Measurements from ENCODE around the gene SLC7A9. TPM values are rescaled to one million over a fixed set of nuclear protein-coding genes. Genes with fewer than 3 reads are reported as not detected.

Gene SLC7A9
- total and polyA plus RNA-seq, 2 donors (not counting 1 experiment from before 2014, with no cell fraction given): 0.17 TPM; not detected in 1

DNA sequence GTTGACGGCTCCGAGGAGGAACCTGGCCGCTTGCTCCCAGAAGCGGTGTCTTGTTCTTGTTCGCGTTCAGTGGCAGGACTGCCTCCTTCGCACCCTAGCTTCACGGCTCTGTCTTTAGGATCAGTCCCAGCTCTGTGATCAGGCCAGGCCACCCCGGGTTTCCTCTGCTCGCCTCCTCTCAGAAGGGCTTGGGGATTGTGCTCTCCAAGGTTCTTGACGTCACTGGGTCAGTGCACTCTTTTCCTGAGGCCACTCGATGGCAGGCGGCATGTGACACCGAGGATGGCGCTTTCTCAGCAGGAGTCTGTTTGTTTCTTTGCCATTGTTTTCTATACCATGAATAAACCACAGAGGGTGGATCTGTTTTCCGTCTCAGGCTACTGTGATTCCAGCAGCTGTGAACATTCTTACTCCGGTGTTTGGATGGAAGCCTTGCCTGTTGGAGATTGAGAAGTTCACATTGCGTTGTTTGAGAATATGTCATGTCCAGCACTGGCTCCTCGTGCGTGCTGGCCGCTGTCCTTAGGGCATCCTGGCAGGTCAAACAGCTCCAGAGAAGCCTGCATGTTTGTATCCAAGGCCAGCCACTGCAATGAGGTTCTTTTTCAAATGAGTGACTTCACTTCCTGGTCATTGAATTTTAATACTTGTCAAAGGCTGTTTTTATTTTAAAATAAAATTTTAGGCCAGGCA, 44.5 kb downstream of the SLC7A9 start:
- TF ChIP-seq, protein P1, sequence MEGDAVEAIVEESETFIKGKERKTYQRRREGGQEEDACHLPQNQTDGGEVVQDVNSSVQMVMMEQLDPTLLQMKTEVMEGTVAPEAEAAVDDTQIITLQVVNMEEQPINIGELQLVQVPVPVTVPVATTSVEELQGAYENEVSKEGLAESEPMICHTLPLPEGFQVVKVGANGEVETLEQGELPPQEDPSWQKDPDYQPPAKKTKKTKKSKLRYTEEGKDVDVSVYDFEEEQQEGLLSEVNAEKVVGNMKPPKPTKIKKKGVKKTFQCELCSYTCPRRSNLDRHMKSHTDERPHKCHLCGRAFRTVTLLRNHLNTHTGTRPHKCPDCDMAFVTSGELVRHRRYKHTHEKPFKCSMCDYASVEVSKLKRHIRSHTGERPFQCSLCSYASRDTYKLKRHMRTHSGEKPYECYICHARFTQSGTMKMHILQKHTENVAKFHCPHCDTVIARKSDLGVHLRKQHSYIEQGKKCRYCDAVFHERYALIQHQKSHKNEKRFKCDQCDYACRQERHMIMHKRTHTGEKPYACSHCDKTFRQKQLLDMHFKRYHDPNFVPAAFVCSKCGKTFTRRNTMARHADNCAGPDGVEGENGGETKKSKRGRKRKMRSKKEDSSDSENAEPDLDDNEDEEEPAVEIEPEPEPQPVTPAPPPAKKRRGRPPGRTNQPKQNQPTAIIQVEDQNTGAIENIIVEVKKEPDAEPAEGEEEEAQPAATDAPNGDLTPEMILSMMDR (conservative IDR thresholded peaks at IDR 0.05 in 1 of 2, IDR thresholded peaks at IDR 0.05 in 1 of 2; ENCODE audit: low read depth in 1 of 2, low read length in 2 of 2): no peak
- TF ChIP-seq EZH2 (IDR thresholded peaks at IDR 0.05; ENCODE audit: low read length, missing control alignments): no peak

DNA sequence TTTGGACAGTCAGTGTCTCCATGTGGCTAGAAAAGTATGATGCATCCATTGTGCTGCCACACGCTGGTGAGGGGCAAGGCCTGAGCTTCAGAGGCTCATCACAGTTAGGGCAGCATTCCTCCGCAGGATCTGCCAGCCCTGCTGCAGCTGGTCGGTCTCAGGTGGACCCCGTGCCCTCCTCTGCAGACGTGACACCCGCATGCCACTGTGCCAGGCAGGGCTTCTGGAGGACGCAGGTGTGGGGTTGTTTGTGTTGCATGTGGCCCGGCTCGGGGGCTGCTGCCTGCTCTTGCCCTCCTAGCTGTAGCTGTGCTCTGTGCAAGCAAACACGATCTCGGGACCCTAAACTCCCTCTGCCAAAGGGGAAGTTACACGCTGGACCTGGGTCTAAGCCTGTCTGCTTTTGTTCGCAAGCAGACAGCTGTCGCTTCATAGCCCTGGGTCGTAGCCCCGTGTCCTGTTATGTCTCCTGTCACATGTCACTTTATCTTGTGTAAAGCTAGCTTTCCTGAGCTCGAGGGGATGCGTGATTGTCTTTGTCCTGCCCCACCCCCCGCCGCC, 45.3 kb downstream of the SLC7A9 start:
- Histone ChIP-seq H3K27ac (ENCODE audit: insufficient read depth, low read length) (no peak overlapping the region), H3K4me1 (ENCODE audit: control insufficient read depth, extremely low read depth, insufficient read depth, low read length) (no peaks in the 10 kb centered on the region), H3K27me3 (ENCODE audit: control insufficient read depth, insufficient read depth, low read length) (peaks cover 3% of the 10 kb centered on the region), H3K4me3 (replicated peaks in 1 of 4; ENCODE audit: control extremely low read depth in 1 of 4, insufficient read depth in 1 of 4, low read depth in 3 of 4, low read length in 4 of 4) (no peak overlapping the region), H2AFZ (ENCODE audit: low read length) (no peak overlapping the region), H3K79me2 (ENCODE audit: control insufficient read depth, insufficient read depth, low read length) (no peaks in the 10 kb centered on the region), H3K9ac (ENCODE audit: insufficient read depth, low read length) (no peak overlapping the region), H4K20me1 (ENCODE audit: control insufficient read depth, extremely low read depth, insufficient read depth, low read length) (no peaks in the 10 kb centered on the region), H3K4me2 (ENCODE audit: extremely low read depth, insufficient read depth, low read length) (no peak overlapping the region), H3K36me3 (ENCODE audit: control insufficient read depth, insufficient read depth, low read length) (no peaks in the 10 kb centered on the region), H3K9me3 (ENCODE audit: control insufficient read depth, insufficient read depth, low read depth, low read length) (no peaks in the 10 kb centered on the region)
- TF ChIP-seq, protein P1 (conservative IDR thresholded peaks at IDR 0.05 in 1 of 2, IDR thresholded peaks at IDR 0.05 in 1 of 2; ENCODE audit: low read depth in 1 of 2, low read length in 2 of 2): no peak
- no peak for TF ChIP-seq EZH2 (IDR thresholded peaks at IDR 0.05; ENCODE audit: low read length, missing control alignments)
- DNase-seq (ENCODE audit: low read depth in 2 of 2): no peak

More for the DNA sequence above, 44.5 kb downstream of the SLC7A9 start:
- no peak overlapping the region for H2AFZ ChIP-seq (ENCODE audit: low read length)
- peaks cover 3% of the 10 kb centered on the region for H3K27me3 ChIP-seq (ENCODE audit: control insufficient read depth, insufficient read depth, low read length)
- no peak overlapping the region for H3K4me2 ChIP-seq (ENCODE audit: extremely low read depth, insufficient read depth, low read length)
- H3K9me3 ChIP-seq (ENCODE audit: control insufficient read depth, insufficient read depth, low read depth, low read length): no peaks in the 10 kb centered on the region
- H3K36me3 ChIP-seq (ENCODE audit: control insufficient read depth, insufficient read depth, low read length): no peaks in the 10 kb centered on the region
- H3K9ac ChIP-seq (ENCODE audit: insufficient read depth, low read length): no peak overlapping the region
- no peaks in the 10 kb centered on the region for H3K79me2 ChIP-seq (ENCODE audit: control insufficient read depth, insufficient read depth, low read length)
- no peak overlapping the region for H3K4me3 ChIP-seq (replicated peaks in 1 of 4; ENCODE audit: control extremely low read depth in 1 of 4, insufficient read depth in 1 of 4, low read depth in 3 of 4, low read length in 4 of 4)
- H4K20me1 ChIP-seq (ENCODE audit: control insufficient read depth, extremely low read depth, insufficient read depth, low read length): no peaks in the 10 kb centered on the region
- no peak overlapping the region for H3K27ac ChIP-seq (ENCODE audit: insufficient read depth, low read length)
- DNase-seq (ENCODE audit: low read depth in 2 of 2): no peak
- H3K4me1 ChIP-seq (ENCODE audit: control insufficient read depth, extremely low read depth, insufficient read depth, low read length): no peaks in the 10 kb centered on the region

DNA sequence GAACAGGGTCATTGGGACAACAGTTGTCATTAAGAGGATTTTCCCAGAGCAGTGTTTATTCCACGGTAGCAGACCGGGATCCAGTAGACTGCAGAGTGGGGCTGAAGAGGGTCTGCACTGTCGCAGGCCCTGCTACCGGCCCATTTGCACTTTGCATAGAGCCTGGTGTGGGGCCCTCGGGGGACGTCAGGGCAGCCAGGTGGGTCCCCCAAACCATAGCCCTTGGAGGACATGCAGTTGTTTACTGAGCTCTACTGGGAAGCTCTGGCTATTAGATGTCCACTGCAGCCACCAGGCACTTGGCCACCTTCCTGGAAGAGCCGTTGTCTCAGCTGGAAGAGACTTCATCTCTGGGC, 45.8 kb downstream of the SLC7A9 start:
- Histone ChIP-seq H3K9me3 (ENCODE audit: control insufficient read depth, insufficient read depth, low read depth, low read length) (no peaks in the 10 kb centered on the region), H3K4me3 (replicated peaks in 1 of 4; ENCODE audit: control extremely low read depth in 1 of 4, insufficient read depth in 1 of 4, low read depth in 3 of 4, low read length in 4 of 4) (no peak overlapping the region), H3K27me3 (ENCODE audit: control insufficient read depth, insufficient read depth, low read length) (peaks cover 3% of the 10 kb centered on the region), H2AFZ (ENCODE audit: low read length) (no peak overlapping the region), H3K4me1 (ENCODE audit: control insufficient read depth, extremely low read depth, insufficient read depth, low read length) (no peaks in the 10 kb centered on the region), H4K20me1 (ENCODE audit: control insufficient read depth, extremely low read depth, insufficient read depth, low read length) (no peaks in the 10 kb centered on the region), H3K9ac (ENCODE audit: insufficient read depth, low read length) (no peak overlapping the region), H3K36me3 (ENCODE audit: control insufficient read depth, insufficient read depth, low read length) (no peaks in the 10 kb centered on the region), H3K27ac (ENCODE audit: insufficient read depth, low read length) (no peak overlapping the region), H3K4me2 (ENCODE audit: extremely low read depth, insufficient read depth, low read length) (no peak overlapping the region), H3K79me2 (ENCODE audit: control insufficient read depth, insufficient read depth, low read length) (no peaks in the 10 kb centered on the region)
- no peak for DNase-seq (ENCODE audit: low read depth in 2 of 2)
- no peak for TF ChIP-seq EZH2 (IDR thresholded peaks at IDR 0.05; ENCODE audit: low read length, missing control alignments)
- TF ChIP-seq, protein P1 (conservative IDR thresholded peaks at IDR 0.05 in 1 of 2, IDR thresholded peaks at IDR 0.05 in 1 of 2; ENCODE audit: low read depth in 1 of 2, low read length in 2 of 2): no peak
